SK-N-SH treated with all-trans-retinoic acid at 6 μM for 48 hours (cell line): Measurements from ENCODE around the gene TBCK.

Source experiments
- ARNTL ChIP-seq: fragments of 450-650 bp; formaldehyde crosslinking; IDR thresholded peaks from 2 replicates; pipeline ENCODE4 v1.5.0; 2020; ENCODE audit warnings: low read depth, mild to moderate bottlenecking, moderate library complexity, borderline replicate concordance
- CSDC2 ChIP-seq: fragments of 250-450 bp; sonication (Bioruptor Pico); IDR thresholded peaks from 2 replicates; pipeline ENCODE4 v1.5.0; 2020; ENCODE audit warnings: mild to moderate bottlenecking, moderate library complexity
- ESRRG ChIP-seq: fragments of 250-450 bp; sonication (Bioruptor Pico); IDR thresholded peaks from 2 replicates; pipeline ENCODE4 v1.6.1; 2021; ENCODE audit warnings: mild to moderate bottlenecking
- ISL1 ChIP-seq: fragments of 250-450 bp; sonication (Bioruptor Pico); IDR thresholded peaks from 2 replicates; pipeline ENCODE4 v2.1.2; 2022; ENCODE audit warnings: mild to moderate bottlenecking, moderate library complexity
- PATZ1 ChIP-seq: fragments of 250-450 bp; sonication (Bioruptor Pico); IDR thresholded peaks from 2 replicates; pipeline ENCODE4 v1.8.0; 2020; ENCODE audit warnings: mild to moderate bottlenecking, moderate library complexity, borderline replicate concordance
- POU6F1 ChIP-seq: fragments of 250-450 bp; sonication (Bioruptor Pico); IDR thresholded peaks from 2 replicates; pipeline ENCODE4 v1.8.0; 2021; ENCODE audit warnings: low read depth, mild to moderate bottlenecking, moderate library complexity, borderline replicate concordance
- RARB ChIP-seq: fragments of 250-450 bp; sonication (Bioruptor Pico); IDR thresholded peaks from 2 replicates; pipeline ENCODE4 v1.8.0; 2021; ENCODE audit warnings: mild to moderate bottlenecking, moderate library complexity
- SNAI2 ChIP-seq: fragments of 250-450 bp; sonication (Bioruptor Pico); IDR thresholded peaks from 2 replicates; pipeline ENCODE4 v1.5.0; 2020; ENCODE audit warnings: mild to moderate bottlenecking, moderate library complexity
- TCF4 ChIP-seq: fragments of 250-450 bp; sonication (Bioruptor Pico); IDR thresholded peaks from 2 replicates; pipeline ENCODE4 v1.8.0; 2021; ENCODE audit warnings: mild to moderate bottlenecking, moderate library complexity, borderline replicate concordance
- TOX ChIP-seq: fragments of 250-450 bp; sonication (Bioruptor Pico); IDR thresholded peaks from 2 replicates; pipeline ENCODE4 v1.8.0; 2021; ENCODE audit warnings: mild to moderate bottlenecking, moderate library complexity, borderline replicate concordance
- ZC3H10 ChIP-seq: fragments of 250-450 bp; sonication (Bioruptor Pico); IDR thresholded peaks from 2 replicates; pipeline ENCODE4 v1.5.1; 2021; ENCODE audit warnings: mild to moderate bottlenecking, moderate library complexity
- ZFP3 ChIP-seq: fragments of 250-450 bp; sonication (Bioruptor Pico); IDR thresholded peaks from 2 replicates; pipeline ENCODE4 v1.5.0; 2020; ENCODE audit warnings: mild to moderate bottlenecking, moderate library complexity

GRCh38 chr4:106362086-106362825 lies 46.2 kb upstream of the TBCK start:
- TF ChIP-seq RARB (CRISPR knock-in tag): no peak
- TF ChIP-seq PATZ1 (CRISPR knock-in tag): no peak
- no peak for TF ChIP-seq ESRRG (CRISPR knock-in tag)
- no peak for TF ChIP-seq ZC3H10 (CRISPR knock-in tag)
- no peak for TF ChIP-seq ZFP3 (CRISPR knock-in tag)
- no peak for TF ChIP-seq TCF4 (CRISPR knock-in tag)
- TF ChIP-seq TOX (CRISPR knock-in tag): no peak
- no peak for TF ChIP-seq ISL1
- TF ChIP-seq ARNTL (CRISPR knock-in tag): no peak
- no peak for TF ChIP-seq CSDC2 (CRISPR knock-in tag)
- TF ChIP-seq SNAI2 (CRISPR knock-in tag): no peak
- TF ChIP-seq POU6F1 (CRISPR knock-in tag): no peak
